ENCODE data around the gene SKAP1.

Gene SKAP1

DNA sequence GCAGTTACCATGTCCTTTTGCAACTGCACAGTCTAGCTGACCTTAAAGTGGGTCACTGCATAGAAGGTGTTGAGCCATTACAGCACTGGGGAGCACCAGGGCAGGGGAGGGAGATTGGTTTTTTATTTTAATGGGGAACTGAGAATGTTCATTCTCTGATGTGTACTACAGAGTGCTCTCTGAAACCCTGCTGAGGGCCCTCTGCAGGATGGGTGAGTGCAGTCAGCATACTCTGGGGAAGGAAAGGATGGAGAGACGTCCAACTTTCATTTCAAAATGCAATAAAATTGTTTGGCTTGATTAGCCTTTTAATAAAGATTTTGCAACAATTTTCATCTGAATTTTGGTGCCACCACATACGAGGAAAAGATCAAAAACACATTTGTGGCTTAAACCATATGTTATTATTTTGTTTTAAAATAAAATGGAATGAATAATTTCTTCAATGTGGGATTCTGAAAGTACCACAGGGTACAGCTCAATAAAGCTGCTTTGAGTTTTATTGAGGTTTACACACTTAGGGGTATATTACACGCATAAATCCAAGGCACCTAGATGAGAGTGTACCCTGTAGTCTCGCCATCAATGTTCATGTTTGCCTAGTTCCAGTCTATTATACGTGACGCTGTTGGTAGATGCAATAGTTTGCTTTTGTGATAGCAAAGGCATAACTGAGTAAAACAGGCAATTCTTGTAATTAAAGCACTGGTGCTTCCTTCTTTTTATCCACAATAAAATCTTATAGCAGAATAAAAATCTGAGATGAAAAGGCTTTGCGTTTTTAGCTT, 249.0 kb downstream of the SKAP1 start:
- Histone ChIP-seq H3K4me3 (ENCODE audit: insufficient read depth, low read length, poor library complexity, severe bottlenecking) (no peak overlapping the region), H3K36me3 (ENCODE audit: low read length) (no peaks in the 10 kb centered on the region), H4K20me1 (ENCODE audit: low read depth, low read length) (no peaks in the 10 kb centered on the region), H3K9me3 (ENCODE audit: insufficient read depth, low read length) (no peaks in the 10 kb centered on the region), H2AFZ (ENCODE audit: low read depth, low read length, severe bottlenecking) (no peak overlapping the region), H3K4me2 (ENCODE audit: low read depth, low read length, poor library complexity, severe bottlenecking) (no peak overlapping the region), H3K27ac (ENCODE audit: low read depth, low read length) (no peak overlapping the region), H3K9ac (ENCODE audit: low read length) (no peak overlapping the region), H3K27me3 (ENCODE audit: low read length) (no peaks in the 10 kb centered on the region), H3K79me2 (ENCODE audit: insufficient read depth, low read length) (no peaks in the 10 kb centered on the region), H3K9me2 (replicated peaks; ENCODE audit: insufficient read depth, low read length) (no peaks in the 10 kb centered on the region), H3F3A (ENCODE audit: insufficient read depth) (no peaks in the 10 kb centered on the region)
- TF ChIP-seq EZH2phosphoT487 (conservative IDR thresholded peaks at IDR 0.05; ENCODE audit: low read length), result no peak

DNA sequence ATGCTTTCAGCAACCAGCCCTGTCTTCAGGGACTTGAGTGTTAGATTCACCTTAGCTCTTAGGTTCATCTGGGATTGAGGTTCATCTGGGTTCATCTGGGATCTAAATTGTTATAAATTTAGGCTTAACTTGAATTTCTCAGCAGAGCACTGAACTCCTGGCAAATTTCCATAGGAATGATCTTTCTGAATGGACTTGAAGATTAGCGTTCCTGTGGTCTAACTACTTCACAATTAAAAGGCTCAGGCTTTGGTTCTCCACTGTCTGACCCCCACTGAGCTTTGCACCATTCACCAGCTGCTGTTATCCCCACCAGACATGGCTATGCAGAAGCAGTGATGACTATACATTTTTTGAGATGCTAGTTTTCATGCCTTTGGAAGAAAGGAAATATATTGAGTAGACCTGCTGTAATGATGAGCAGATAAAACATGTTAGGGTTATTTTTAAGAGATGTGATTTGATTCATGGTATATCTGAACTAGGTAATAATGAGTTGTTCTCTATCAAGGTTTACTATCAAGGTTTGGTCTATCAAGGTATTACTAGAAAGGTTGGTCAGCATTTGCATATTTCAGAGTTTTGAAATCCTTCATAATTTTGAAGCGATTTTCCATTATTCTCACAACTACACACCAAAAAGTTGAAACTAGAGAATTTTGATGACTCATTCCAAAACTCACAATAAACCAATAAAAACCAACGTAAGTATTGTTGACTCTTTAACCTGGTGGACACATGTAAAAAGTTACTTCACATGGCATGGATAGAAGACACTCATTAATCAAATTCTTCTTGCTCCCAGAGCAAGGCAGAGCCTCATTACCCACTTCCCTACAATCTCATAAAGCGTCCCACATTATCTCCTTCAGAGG, 250.7 kb downstream of the SKAP1 start:
- Histone ChIP-seq H2AFZ (ENCODE audit: low read depth, low read length, severe bottlenecking) (no peak overlapping the region), H3K27me3 (ENCODE audit: low read length) (no peaks in the 10 kb centered on the region), H3K9ac (ENCODE audit: low read length) (no peak overlapping the region), H3F3A (ENCODE audit: insufficient read depth) (no peaks in the 10 kb centered on the region), H3K9me3 (ENCODE audit: insufficient read depth, low read length) (no peaks in the 10 kb centered on the region), H3K36me3 (ENCODE audit: low read length) (no peaks in the 10 kb centered on the region), H3K4me3 (ENCODE audit: insufficient read depth, low read length, poor library complexity, severe bottlenecking) (no peak overlapping the region), H3K4me2 (ENCODE audit: low read depth, low read length, poor library complexity, severe bottlenecking) (no peak overlapping the region), H3K9me2 (replicated peaks; ENCODE audit: insufficient read depth, low read length) (no peaks in the 10 kb centered on the region), H4K20me1 (ENCODE audit: low read depth, low read length) (no peaks in the 10 kb centered on the region), H3K27ac (ENCODE audit: low read depth, low read length) (no peak overlapping the region), H3K79me2 (ENCODE audit: insufficient read depth, low read length) (no peaks in the 10 kb centered on the region)
- TF ChIP-seq, protein P1, sequence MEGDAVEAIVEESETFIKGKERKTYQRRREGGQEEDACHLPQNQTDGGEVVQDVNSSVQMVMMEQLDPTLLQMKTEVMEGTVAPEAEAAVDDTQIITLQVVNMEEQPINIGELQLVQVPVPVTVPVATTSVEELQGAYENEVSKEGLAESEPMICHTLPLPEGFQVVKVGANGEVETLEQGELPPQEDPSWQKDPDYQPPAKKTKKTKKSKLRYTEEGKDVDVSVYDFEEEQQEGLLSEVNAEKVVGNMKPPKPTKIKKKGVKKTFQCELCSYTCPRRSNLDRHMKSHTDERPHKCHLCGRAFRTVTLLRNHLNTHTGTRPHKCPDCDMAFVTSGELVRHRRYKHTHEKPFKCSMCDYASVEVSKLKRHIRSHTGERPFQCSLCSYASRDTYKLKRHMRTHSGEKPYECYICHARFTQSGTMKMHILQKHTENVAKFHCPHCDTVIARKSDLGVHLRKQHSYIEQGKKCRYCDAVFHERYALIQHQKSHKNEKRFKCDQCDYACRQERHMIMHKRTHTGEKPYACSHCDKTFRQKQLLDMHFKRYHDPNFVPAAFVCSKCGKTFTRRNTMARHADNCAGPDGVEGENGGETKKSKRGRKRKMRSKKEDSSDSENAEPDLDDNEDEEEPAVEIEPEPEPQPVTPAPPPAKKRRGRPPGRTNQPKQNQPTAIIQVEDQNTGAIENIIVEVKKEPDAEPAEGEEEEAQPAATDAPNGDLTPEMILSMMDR (IDR thresholded peaks at IDR 0.05; ENCODE audit: insufficient read depth, low read length, poor library complexity, severe bottlenecking), result no peak
- no peak for TF ChIP-seq EZH2phosphoT487 (conservative IDR thresholded peaks at IDR 0.05; ENCODE audit: low read length)

DNA sequence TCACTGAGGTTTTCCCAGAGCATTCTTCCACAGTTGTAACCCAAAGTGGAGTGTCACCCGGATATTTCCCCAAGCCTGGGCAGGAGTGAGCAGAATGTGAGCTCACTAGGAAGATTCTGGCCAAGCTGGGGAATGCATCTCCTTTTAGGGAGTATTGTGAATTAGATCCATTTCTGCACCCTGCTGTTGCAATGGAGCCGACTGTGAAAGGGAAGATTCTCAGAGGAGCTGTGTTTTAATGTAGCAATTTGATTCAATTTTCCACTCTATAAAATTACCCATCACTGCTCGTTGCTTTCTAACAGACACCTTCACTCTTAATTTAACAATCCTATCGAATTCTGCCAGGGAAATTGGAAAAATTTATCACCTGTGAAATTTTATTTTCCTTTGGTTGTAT, 251.7 kb downstream of the SKAP1 start:
- Histone ChIP-seq H3K27ac (ENCODE audit: low read depth, low read length) (no peak overlapping the region), H4K20me1 (ENCODE audit: low read depth, low read length) (no peaks in the 10 kb centered on the region), H3K4me3 (ENCODE audit: insufficient read depth, low read length, poor library complexity, severe bottlenecking) (no peak overlapping the region), H3K9me2 (replicated peaks; ENCODE audit: insufficient read depth, low read length) (no peaks in the 10 kb centered on the region), H3K4me2 (ENCODE audit: low read depth, low read length, poor library complexity, severe bottlenecking) (no peak overlapping the region), H3K27me3 (ENCODE audit: low read length) (no peaks in the 10 kb centered on the region), H3K9ac (ENCODE audit: low read length) (no peak overlapping the region), H3F3A (ENCODE audit: insufficient read depth) (no peaks in the 10 kb centered on the region), H3K36me3 (ENCODE audit: low read length) (no peaks in the 10 kb centered on the region), H3K9me3 (ENCODE audit: insufficient read depth, low read length) (no peaks in the 10 kb centered on the region), H3K79me2 (ENCODE audit: insufficient read depth, low read length) (no peaks in the 10 kb centered on the region), H2AFZ (ENCODE audit: low read depth, low read length, severe bottlenecking) (no peak overlapping the region)
- TF ChIP-seq, protein P1 (IDR thresholded peaks at IDR 0.05; ENCODE audit: insufficient read depth, low read length, poor library complexity, severe bottlenecking), result no peak
- no peak for TF ChIP-seq EZH2phosphoT487 (conservative IDR thresholded peaks at IDR 0.05; ENCODE audit: low read length)

Data from SU-DHL-6 (cell line).